Fibroblast of lung (primary cell): ENCODE data around the gene IL3RA. TPM values are rescaled to one million over a fixed set of nuclear protein-coding genes. Genes with fewer than 3 reads are reported as not detected.

Experiments used
- DNase-seq, 2 donors: peaks; one replicate each; pipeline versions ENCODE4 v3.0.0 to v3.0.0-alpha.2; 2010; ENCODE audit warnings: low read depth in 2 of 2
- H2AFZ ChIP-seq: 2 replicates; pipeline ENCODE4 v1.5.1; 2012; ENCODE audit warnings: low read length, control low read depth, inconsistent platforms
- H3K27ac ChIP-seq: 2 replicates; pipeline ENCODE4 v1.5.1; 2011; ENCODE audit warnings: low read length, control low read depth; ENCODE audit not compliant: insufficient read depth
- H3K27me3 ChIP-seq: 2 replicates; pipeline ENCODE4 v1.5.1; 2011; ENCODE audit warnings: mild to moderate bottlenecking, low read length; ENCODE audit not compliant: control insufficient read depth, insufficient read depth
- H3K36me3 ChIP-seq: 2 replicates; pipeline ENCODE4 v1.5.1; 2011; ENCODE audit warnings: low read length; ENCODE audit not compliant: control insufficient read depth, insufficient read depth
- H3K4me1 ChIP-seq: 2 replicates; pipeline ENCODE4 v1.5.1; 2011; ENCODE audit warnings: low read length; ENCODE audit not compliant: control insufficient read depth, insufficient read depth; ENCODE audit errors: extremely low read depth
- H3K4me2 ChIP-seq: 2 replicates; pipeline ENCODE4 v1.5.1; 2011; ENCODE audit warnings: low read length, control low read depth; ENCODE audit not compliant: insufficient read depth; ENCODE audit errors: extremely low read depth
- H3K4me3 ChIP-seq, 4 experiments: fragments of 200-600 bp in 1 of 4; sonication (generic) in 1 of 4; replicated peaks in 1 of 4; 2 replicates each; pipeline ENCODE4 v1.5.1; 2011 to 2016; ENCODE audit warnings: low read length in 4 of 4, low read depth in 3 of 4, mild to moderate bottlenecking in 3 of 4, control low read depth in 2 of 4, inconsistent platforms in 1 of 4, mixed read lengths in 1 of 4; ENCODE audit not compliant: insufficient read depth in 1 of 4; ENCODE audit errors: control extremely low read depth in 1 of 4
- H3K79me2 ChIP-seq: 2 replicates; pipeline ENCODE4 v1.5.1; 2012; ENCODE audit warnings: mild to moderate bottlenecking, low read length, inconsistent platforms; ENCODE audit not compliant: control insufficient read depth, insufficient read depth
- H3K9ac ChIP-seq: 2 replicates; pipeline ENCODE4 v1.5.1; 2011; ENCODE audit warnings: mild to moderate bottlenecking, low read length, control low read depth; ENCODE audit not compliant: insufficient read depth
- H3K9me3 ChIP-seq: 2 replicates; pipeline ENCODE4 v1.5.1; 2012; ENCODE audit warnings: low read depth, low read length; ENCODE audit not compliant: control insufficient read depth, insufficient read depth
- H4K20me1 ChIP-seq: 2 replicates; pipeline ENCODE4 v1.5.1; 2011; ENCODE audit warnings: low read length; ENCODE audit not compliant: control insufficient read depth, insufficient read depth; ENCODE audit errors: extremely low read depth
- CTCF ChIP-seq, 2 donors: IDR thresholded peaks in 1 of 2; conservative IDR thresholded peaks in 1 of 2; 1 replicate in 1 of 2; 2 replicates in 1 of 2; pipeline ENCODE4 v1.5.1; 2011 to 2012; ENCODE audit warnings: low read length in 2 of 2, control low read depth in 1 of 2, inconsistent platforms in 1 of 2, low read depth in 1 of 2, mild to moderate bottlenecking in 1 of 2
- EZH2 ChIP-seq: IDR thresholded peaks from 2 replicates; pipeline ENCODE4 v1.5.1; 2012; ENCODE audit warnings: low read length, control low read depth, mild to moderate bottlenecking; ENCODE audit errors: missing control alignments
- polyA plus RNA-seq, 2 donors: library from polyadenylated mRNA; depleted of rRNA in 1 of 2; stranded (reverse) in 1 of 2; unstranded in 1 of 2; fragments of >200 nt; gene quantifications; 2 replicates each; pipeline ENCODE4 v1.2.1, GENCODE V29; 2011 to 2012; ENCODE audit warnings: missing spikeins in 1 of 2
- total RNA-seq: library from RNA; depleted of rRNA; stranded (reverse); fragments of >200 nt; gene quantifications from 2 replicates; pipeline ENCODE4 v1.2.1, GENCODE V29; 2014

IL3RA gene
- total and polyA plus RNA-seq, 2 donors (not counting 1 experiment from before 2014, with no cell fraction given): under 0.01 to 0.03 TPM

GRCh38 chrX:1300449-1300848, 36.1 kb upstream of the IL3RA start:
- TF ChIP-seq CTCF (conservative IDR thresholded peaks at IDR 0.05 in 1 of 2, IDR thresholded peaks at IDR 0.05 in 1 of 2; ENCODE audit: low read depth in 1 of 2, low read length in 2 of 2): no peak
- H3K9ac ChIP-seq: no peak overlapping the region
- H3K79me2 ChIP-seq: no peaks in the 10 kb centered on the region
- no peaks in the 10 kb centered on the region for H3K27me3 ChIP-seq
- no peaks in the 10 kb centered on the region for H3K4me1 ChIP-seq
- H3K36me3 ChIP-seq: no peaks in the 10 kb centered on the region
- no peak overlapping the region for H3K27ac ChIP-seq
- H4K20me1 ChIP-seq: no peaks in the 10 kb centered on the region
- no peak overlapping the region for H3K4me3 ChIP-seq
- no peak overlapping the region for H3K4me2 ChIP-seq
- DNase-seq: no peak
- peaks cover 2% of the 10 kb centered on the region for H3K9me3 ChIP-seq
- no peak overlapping the region for H2AFZ ChIP-seq

GRCh38 chrX:1305411-1305810, 31.2 kb upstream of the IL3RA start:
- no peak for DNase-seq
- Histone ChIP-seq H3K4me3 (no peak overlapping the region), H3K9ac (no peak overlapping the region), H3K4me1 (no peaks in the 10 kb centered on the region), H3K79me2 (no peaks in the 10 kb centered on the region), H4K20me1 (no peaks in the 10 kb centered on the region), H2AFZ (no peak overlapping the region), H3K4me2 (no peak overlapping the region), H3K9me3 (no peaks in the 10 kb centered on the region), H3K27ac (no peak overlapping the region), H3K36me3 (no peaks in the 10 kb centered on the region), H3K27me3 (no peaks in the 10 kb centered on the region)
- TF ChIP-seq EZH2 (no peak), CTCF (conservative IDR thresholded peaks at IDR 0.05 in 1 of 2, IDR thresholded peaks at IDR 0.05 in 1 of 2; ENCODE audit: low read depth in 1 of 2, low read length in 2 of 2) (no peak)

- Histone ChIP-seq H3K36me3 (no peaks in the 10 kb centered on the region), H3K9ac (no peak overlapping the region), H3K27me3 (no peaks in the 10 kb centered on the region), H3K4me2 (no peak overlapping the region), H3K27ac (no peak overlapping the region), H3K4me1 (no peaks in the 10 kb centered on the region), H3K9me3 (no peaks in the 10 kb centered on the region), H3K79me2 (no peaks in the 10 kb centered on the region), H2AFZ (no peak overlapping the region), H4K20me1 (no peaks in the 10 kb centered on the region), H3K4me3 (no peak overlapping the region)
- TF ChIP-seq CTCF (conservative IDR thresholded peaks at IDR 0.05 in 1 of 2, IDR thresholded peaks at IDR 0.05 in 1 of 2; ENCODE audit: low read depth in 1 of 2, low read length in 2 of 2) (no peak), EZH2 (no peak)
- DNase-seq: no peak
Observed at GRCh38 chrX:1306909-1307625, 29.5 kb upstream of the IL3RA start.
